Transverse colon (tissue), 3 donors: ENCODE results near the gene STN1.

Experiments
- CTCF ChIP-seq, 5 experiments: fragments of 200-600 bp in 3 of 5; fragments of 450-650 bp in 2 of 5; sonication (generic) in 3 of 5; IDR thresholded peaks; 1 replicate in 2 of 5; 2 replicates in 3 of 5; pipeline ENCODE4 v1.5.1; 2016 to 2017; ENCODE audit warnings: antibody characterized with exemption in 5 of 5, inconsistent platforms in 3 of 5, mild to moderate bottlenecking in 2 of 5, moderate library complexity in 1 of 5
- EP300 ChIP-seq: sonication (generic); formaldehyde crosslinking; IDR thresholded peaks from one replicate; pipeline ENCODE4 v1.6.1; 2017; ENCODE audit warnings: antibody characterized with exemption, low read depth
- POLR2A ChIP-seq: fragments of 450-650 bp; IDR thresholded peaks from one replicate; pipeline ENCODE4 v1.6.1; 2016; ENCODE audit warnings: antibody characterized with exemption, mild to moderate bottlenecking, moderate library complexity

DNA sequence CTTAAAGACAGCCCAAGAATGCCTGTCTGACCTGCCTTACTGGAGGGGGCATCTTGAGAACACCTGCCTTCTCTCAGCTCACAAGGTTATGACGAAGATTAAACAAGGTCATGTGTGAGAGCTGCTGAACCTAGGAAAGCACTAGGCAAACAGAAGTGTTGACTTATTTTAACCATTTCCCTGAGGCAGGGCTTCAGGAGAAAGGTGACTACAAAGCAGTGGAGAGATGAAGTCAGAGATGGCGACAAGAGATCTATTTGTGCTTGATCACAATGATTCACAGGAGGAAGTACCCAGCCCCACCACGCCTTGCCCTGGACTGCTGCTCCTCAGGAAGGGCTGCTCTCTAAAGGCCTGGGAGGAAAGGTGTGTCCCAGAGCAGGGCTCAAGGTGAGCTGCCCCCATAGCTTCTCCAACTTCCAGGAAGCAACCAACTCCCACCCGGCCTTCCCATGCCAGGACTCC, 27.8 kb downstream of the STN1 start:
- TF ChIP-seq CTCF (IDR thresholded peaks at IDR 0.05) (no peak), EP300 (peak; percentile 4), POLR2A (peak; percentile 75)
